Medulla oblongata (tissue), 1 donor: ENCODE results near the gene MAP3K4.
"Not testable (repeated sequence)": the region's sequence is repeated elsewhere in the genome, so short reads cannot be mapped to it uniquely, and the experiment has no call there.

Experiments used
- DNase-seq: peaks from one replicate; pipeline ENCODE4 v3.0.0-alpha.2; 2015; ENCODE audit errors: extremely low spot score

Gene MAP3K4

DNA sequence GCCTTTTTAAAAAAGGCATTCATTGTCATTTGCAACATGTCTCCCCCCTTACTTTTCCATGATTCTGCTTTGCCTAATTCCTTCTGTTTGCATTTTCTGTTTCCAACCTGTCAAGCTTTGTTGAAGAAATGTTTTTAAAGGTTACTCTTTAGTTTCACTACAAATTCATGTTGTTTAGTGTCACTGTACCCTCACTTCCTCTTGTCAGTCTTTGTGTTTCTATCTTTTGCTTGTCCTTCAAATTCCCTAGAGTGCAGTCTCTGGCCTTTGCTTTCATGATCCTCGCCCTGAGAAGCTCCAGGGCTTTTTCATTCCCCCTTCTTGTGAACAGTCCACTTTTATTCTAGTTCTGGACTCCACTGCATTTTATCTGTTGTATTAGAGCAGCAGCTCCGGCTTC is 90.6 kb downstream of the MAP3K4 start:
- no peak for DNase-seq

DNA sequence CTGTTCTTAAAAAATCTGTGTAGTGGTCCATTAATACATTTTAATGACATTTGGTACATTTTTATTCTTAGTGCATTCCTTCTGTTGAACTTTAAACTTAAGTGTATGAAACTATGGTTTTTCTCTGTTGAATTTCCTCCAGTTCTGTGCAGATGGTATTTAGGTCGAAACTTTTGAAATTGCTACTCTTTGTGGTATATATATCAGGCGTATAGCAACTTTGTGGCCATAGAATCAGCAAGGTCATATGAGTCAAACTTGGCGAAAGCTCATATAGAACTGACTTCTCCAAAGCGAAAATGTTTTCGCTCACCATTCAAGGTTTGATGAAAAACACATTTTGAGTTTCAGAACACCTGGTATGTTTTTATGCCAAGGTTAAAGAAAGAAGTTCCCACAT is 93.7 kb downstream of the MAP3K4 start:
- no peak for DNase-seq

DNA sequence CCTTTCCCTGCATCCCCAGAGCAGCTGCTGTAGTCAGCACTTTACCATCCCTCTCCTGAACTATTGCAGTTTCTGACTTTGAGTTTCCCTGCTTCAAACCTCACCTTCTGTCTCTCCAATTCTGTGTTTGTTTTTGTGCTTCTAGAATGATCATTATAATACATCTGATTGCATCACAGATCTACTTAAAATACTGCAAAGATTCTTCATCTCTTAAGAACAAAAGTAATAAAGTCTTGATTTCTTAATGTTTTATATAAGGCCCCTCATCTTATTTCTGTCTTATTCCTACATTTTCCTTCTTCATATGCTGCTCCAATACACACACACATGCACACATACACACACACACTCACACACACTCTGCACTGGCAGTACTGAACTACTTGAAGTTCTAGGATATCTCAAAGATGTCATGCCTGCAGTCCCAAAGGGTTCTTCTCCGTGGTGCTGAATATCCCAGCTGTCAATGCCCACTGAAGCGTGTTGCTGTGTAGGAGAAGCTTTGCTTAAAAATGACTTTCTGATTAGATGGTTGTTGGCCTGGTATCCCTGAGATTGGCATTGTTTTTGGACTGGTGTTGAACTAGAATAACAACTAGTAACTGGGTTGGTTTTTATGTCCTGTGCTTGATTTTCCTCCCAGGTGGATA is 97.2 kb downstream of the MAP3K4 start:
- no peak for DNase-seq

- DNase-seq = no peak
Measured at GRCh38 chr6:161091151-161091550, 99.6 kb downstream of the MAP3K4 start.

GRCh38 chr6:161091972-161092701 is 100.6 kb downstream of the MAP3K4 start:
- no peak for DNase-seq

DNA sequence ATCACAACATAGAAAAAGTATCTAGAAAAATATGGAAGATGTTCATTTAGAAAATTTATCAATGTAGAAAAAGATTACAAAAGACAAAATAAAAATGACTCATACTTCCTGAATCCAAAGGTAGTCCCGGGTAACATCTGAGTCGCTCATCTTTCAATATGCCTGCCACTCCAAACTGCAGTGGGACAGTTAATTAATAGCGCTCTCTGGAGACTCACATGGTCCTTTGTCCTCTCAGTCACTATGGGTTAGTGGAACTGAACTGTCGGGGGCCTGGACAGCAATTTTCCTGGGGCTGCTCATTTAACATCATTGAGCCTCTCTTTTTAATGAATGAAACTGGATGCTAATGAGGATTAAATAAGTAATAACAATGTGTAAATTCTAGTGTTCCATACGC is 103.4 kb downstream of the MAP3K4 start:
- DNase-seq = no peak

GRCh38 chr6:161095916-161096315 is 104.3 kb downstream of the MAP3K4 start:
- DNase-seq = no peak

DNA sequence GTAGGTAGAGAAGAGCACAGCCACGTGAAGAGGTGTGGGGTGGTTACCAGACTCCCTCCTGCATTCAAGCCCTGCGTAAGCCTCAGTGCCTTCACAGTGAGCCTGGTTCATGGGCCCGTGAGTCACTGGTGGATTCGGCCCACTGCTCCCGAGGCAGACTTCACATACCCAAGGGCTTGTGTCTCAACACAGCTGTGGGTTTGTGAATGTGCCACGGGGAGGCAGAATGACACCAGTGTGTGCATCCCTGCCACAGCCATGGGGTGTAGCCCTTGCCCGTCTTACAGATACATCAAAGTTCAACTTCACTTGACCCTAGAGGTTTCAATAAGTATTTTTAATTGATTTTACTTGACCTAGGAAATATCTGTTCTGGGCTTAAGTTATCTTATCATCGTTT is 108.5 kb downstream of the MAP3K4 start:
- DNase-seq = peak; percentile 70

DNA sequence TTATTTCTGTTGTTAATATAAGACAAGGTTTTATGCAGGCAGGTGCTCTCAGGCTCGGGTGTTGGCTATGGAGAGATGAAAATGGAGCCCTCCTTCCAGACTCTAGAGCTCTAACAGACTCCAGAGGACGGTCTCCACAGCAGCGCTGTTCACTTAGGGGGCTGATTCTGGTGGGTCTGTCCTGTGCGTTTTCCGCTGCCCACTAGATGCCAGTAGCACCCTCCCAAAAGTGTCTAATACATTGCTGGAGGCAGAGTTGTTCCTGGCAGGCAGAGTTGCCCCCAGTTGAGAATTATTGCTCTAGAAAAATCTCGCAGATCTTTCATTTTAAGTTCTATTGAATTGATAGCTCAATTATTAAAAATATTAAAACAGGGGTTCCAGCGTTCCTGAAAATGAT is 109.9 kb downstream of the MAP3K4 start:
- DNase-seq = peak; percentile 61

DNA sequence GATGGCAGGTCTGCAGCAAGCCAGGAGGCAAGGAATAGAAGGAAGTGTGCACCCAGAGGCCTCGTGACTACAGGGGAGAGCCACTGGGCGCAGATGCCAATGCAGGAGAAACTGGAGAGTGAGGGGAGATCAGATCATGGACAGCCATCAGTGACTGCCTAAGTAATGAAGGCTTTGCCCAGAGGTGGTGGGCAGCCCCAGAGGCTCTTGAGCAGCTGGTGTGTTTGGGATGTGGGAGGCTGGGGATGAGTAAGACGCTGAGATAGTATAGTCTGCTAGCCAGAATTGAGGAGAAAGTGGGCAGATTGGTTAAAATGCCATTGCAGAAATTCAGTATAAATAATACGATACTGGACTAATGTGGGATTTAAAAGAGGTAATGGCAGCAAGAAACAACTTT is 111.9 kb downstream of the MAP3K4 start:
- no peak for DNase-seq

DNA sequence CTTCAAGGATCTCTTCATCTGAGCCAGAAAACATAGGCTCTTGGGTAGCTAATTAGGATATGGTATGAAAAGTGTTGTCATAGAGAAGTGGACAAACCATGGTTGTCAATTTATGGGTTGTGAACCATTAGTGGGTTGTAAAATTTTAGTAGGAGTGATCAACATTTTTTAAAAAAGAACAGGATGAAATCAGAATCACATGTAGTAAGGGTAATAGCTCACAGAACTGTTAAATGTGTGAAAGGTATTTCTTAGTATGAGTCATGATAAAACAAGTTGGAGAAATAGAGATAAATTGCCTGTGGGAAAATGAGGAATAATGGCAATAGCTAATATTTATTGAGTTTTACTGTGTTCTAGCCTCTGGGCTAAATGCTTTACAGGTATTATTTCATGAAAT is 113.4 kb downstream of the MAP3K4 start:
- no peak for DNase-seq

- DNase-seq = no peak
Measured at GRCh38 chr6:161105408-161105807, 113.8 kb downstream of the MAP3K4 start.

DNA sequence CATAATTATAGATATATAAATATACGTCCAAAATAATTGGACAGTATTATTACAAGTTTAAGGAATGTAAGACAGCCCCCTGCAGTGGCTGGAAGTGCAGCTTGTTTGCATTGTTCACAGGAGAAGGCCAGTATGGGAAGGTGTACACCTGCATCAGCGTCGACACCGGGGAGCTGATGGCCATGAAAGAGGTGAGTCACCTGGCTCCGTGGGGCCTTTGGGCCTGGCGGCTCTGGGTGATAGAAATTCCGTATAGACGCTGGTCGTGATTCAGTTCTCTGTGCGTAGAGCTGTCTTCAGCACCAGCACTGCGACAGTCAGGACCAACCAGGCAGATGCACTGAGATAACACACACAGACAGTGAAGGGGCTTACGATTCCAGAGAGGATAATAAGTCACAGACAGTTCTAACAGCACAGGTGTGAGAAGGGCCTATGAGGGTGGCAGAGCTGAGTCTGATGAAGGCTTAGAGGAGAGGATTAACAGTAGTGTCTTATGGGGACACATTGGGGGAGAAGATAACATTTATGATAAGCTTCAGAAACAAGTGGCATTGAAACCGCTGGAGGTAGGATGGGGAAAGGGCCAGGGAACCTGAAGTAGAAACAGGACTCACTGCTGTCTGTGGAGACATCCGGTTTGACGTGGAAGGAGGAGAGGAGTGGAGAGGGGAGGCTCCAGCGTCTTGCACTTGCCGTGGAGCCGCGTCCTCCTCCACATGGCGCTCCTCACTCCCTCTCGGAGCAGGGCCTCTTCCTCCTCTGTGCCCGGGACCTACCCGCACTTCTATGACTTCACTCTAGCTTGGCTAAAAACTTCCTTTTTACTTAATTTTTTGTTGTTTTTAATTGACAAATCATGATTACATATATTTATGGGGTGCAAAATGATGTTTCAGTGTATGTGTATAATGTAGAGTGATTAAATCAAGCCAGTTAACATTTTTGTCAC is 116.5 kb downstream of the MAP3K4 start:
- DNase-seq = no peak

DNA sequence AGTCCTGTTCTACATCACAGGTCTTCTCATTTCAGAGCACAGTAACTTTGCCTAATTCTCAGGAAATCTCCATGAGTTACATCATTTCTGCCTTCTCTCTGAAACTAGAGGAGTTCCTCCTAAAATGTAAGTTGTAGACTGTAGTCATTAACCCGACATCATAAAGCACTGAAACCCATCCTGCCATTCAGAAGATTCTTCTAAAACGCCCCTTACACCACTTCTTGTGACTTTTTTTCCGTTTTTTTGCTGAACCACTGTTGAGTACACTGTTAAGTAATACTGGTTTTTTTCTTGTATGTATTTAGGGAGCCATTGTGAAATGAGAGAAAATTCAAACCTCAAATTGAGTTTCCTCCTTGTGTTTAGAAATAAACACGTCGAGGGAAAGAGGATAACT is 117.3 kb downstream of the MAP3K4 start:
- no peak for DNase-seq

DNA sequence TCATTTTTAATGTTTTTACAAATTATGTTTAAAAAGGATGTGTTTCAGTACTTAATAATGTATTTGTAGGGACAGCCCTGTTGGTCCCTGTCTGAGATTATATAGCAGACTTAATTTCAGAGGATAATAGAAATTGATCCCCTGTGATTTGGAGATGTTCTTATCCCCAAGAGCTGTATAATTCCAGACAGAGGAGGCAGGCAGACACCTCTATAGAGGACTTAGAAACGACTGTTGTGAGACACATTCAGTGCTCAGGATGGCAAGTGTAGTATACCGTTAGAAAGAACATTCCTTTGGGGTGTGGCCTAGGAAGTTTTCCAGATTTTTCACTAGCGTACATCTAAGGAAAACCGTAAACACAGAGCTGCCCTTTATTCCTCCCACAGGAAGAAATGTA is 117.8 kb downstream of the MAP3K4 start:
- DNase-seq = no peak

DNA sequence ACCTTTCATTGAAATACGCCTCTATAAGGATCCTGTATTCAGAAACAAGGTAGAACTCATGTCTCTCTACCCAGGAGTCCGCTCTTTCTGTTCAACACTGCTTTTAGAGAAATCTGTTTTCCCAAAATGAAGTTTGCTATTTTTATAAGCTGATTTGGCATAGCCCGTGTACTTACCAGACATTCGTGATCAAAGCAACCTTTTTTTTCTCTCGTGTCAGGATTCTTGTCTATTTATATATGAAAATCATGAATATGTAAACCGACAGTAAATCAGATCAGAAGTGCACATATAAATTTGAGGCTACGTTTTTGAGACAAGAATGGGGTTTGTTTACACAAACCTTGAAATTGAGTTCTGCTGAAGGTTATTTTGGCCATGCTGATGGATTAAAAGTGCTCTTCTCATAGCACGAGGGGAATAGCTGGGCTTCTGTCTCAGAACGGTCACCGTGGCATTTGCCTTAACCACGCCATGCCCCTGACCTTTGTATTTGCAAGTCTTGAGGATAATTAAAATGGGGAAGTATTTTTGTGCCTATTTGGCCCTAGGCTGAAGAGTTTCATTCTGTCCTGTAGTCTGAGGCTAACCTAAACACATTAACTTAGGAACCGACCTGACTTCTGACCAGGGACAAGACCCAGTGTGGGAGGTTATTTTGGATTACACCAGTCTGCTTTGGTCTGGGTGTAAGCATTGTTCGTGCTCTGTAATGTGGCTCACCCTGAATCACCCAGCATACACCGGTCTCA is 118.6 kb downstream of the MAP3K4 start:
- DNase-seq = no peak

DNA sequence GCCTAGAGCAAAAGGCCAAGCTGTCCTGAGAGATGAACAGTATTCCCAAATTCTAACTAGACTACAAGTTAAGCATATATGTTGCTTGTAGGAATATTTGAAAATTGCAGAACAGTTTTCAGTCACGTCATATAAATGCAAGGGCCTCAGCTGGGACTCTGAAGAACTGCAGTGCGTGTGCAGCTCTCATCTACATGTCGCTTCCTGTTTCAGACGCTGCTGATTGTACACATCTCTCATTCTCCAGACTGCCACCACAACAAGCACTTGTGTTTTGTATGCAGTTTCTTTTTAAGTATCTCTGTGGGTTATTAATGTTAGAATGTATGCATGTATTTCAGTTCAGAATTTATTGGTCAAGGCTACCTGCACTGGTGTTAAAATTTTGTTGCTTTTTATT is 119.7 kb downstream of the MAP3K4 start:
- no peak for DNase-seq

- no peak for DNase-seq
Measured at GRCh38 chr6:161115468-161115867, 123.9 kb downstream of the MAP3K4 start.

GRCh38 chr6:161116554-161116953 is 125.0 kb downstream of the MAP3K4 start:
- DNase-seq = no peak

DNA sequence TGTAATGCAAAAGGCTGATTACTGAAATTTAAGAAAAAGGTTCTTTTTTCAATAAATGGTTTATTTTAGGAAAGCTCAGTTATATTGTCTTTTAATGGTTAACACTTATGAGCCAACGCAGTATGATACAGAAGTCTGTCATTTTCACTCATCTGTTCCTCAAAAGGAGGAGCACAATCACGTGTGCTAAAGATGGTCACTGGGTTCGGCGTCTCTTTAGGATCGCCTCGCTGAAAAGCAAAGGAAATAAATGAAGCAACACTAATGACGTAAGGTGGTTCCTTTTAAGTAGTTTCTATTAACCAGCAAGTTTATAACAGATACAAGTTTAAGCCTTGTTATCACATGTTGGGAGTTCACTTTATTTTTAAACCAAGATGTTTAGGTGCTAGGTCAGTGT is 125.7 kb downstream of the MAP3K4 start:
- DNase-seq = peak; percentile 73

DNA sequence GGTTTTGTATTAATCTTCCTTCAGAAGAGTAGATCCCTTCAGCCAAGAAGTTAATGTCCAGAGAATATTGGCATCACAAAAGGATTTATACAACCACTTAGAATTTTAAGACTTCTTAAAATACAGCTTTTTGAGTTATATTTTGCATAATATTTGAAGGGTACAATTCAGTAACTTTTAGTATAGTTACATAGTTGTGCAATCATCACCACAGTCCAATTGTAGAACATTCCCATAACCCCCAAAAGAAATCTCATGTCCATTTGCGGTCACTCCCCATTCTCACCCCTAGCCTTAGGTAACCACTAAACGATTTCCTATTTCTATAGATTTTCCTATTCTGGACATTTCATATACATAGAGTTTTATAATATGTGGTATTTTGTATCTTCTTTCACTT is 126.4 kb downstream of the MAP3K4 start:
- DNase-seq = no peak

- DNase-seq = not testable (repeated sequence)
Measured at GRCh38 chr6:161123319-161123718, 131.8 kb downstream of the MAP3K4 start.
